HG03378 (cell line): Measurements from ENCODE around the gene SRP68.

Source experiments
- ATAC-seq: cut with Tn5 transposase; IDR thresholded peaks from one replicate; pipeline ENCODE4 v1.9.1; 2021; ENCODE audit warnings: mild to moderate bottlenecking, moderate library complexity; ENCODE audit not compliant: unreplicated experiment

SRP68 gene

GRCh38 chr17:76000755-76001521 is 71.4 kb downstream of the SRP68 start, which contains the start of gene CDK3:
TSS of gene CDK3 (plus strand) at chr17:76000855. CDS start at chr17:76001426, 571 bp downstream.
- no peak for ATAC-seq

GRCh38 chr17:76000016-76000754 is 72.1 kb downstream of the SRP68 start:
- no peak for ATAC-seq

GRCh38 chr17:75998327-75998795 is 74.0 kb downstream of the SRP68 start:
- no peak for ATAC-seq

GRCh38 chr17:75996665-75997590 is 75.4 kb downstream of the SRP68 start:
- no peak for ATAC-seq

- no peak for ATAC-seq
Observed at GRCh38 chr17:75995385-75995925, 76.9 kb downstream of the SRP68 start.

- ATAC-seq = no peak
Observed at GRCh38 chr17:75994802-75995370, 77.4 kb downstream of the SRP68 start.

- no peak for ATAC-seq
Observed at GRCh38 chr17:75991396-75991795, 80.9 kb downstream of the SRP68 start.
